ENCODE data around the gene RBM20. TPM values are rescaled to one million over a fixed set of nuclear protein-coding genes. Genes with fewer than 3 reads are reported as not detected.

Gene RBM20
- polyA plus RNA-seq, 1 donor (not counting 4 experiments of a cell fraction or from before 2014, with no cell fraction given): 0.01 TPM

DNA sequence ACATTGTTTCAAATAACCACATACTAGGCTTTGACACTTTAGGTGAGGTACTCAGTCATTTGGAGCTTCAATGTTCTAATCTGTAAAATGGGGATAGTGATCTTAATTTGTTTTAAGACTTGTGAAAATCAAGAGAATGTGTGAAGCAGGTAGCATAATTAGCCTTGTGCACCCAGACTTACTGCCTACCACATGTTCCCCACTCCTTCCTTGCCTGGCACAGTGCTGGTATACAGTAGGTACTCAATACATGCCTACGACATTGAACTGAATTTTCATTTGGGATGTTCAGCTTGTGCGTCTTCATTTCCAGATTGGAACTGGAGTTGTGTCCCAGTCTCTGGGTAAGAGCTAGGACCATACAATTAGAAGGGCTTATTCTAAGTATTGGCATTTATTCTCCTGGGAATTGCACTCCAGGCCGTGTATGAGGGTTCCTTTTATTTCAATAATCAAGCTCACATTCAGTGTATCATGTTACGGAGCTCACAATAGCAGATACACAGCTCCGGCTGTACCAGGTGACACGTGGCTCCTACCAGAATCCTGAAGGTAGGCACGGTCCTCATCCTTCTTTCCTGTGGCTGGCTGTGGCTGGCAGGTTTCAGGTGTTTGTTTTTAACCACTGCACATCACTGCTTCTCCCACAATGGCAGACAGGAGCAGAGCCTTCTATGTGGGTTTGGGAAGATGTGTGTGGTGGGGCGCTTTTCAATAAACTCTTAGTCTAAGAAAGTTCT lies 118.1 kb downstream of the RBM20 start:
- Histone ChIP-seq H3K79me2 (ENCODE audit: control insufficient read depth, insufficient read depth, low read length) (no peaks in the 10 kb centered on the region), H3K9me1 (ENCODE audit: control insufficient read depth, extremely low read depth, insufficient read depth, low read length) (no peaks in the 10 kb centered on the region), H3K27ac (ENCODE audit: control insufficient read depth, insufficient read depth, low read length) (no peak overlapping the region), H3K9me3 (ENCODE audit: control insufficient read depth, low read depth, low read length) (no peaks in the 10 kb centered on the region), H3K4me3 (ENCODE audit: control insufficient read depth in 2 of 3, extremely low read depth in 1 of 3, insufficient read depth in 2 of 3, low read depth in 1 of 3, low read length in 3 of 3) (no peak overlapping the region), H3K4me2 (ENCODE audit: control insufficient read depth, extremely low read depth, insufficient read depth, low read depth, low read length) (no peak overlapping the region), H4K20me1 (ENCODE audit: control insufficient read depth, extremely low read depth, insufficient read depth, low read length) (no peaks in the 10 kb centered on the region), H2AFZ (ENCODE audit: control insufficient read depth, low read length) (no peak overlapping the region), H3K9ac (ENCODE audit: control insufficient read depth, extremely low read depth, insufficient read depth, low read length) (no peak overlapping the region), H3K36me3 (ENCODE audit: control insufficient read depth in 2 of 2, extremely low read depth in 1 of 2, insufficient read depth in 2 of 2, low read length in 2 of 2) (no peaks in the 10 kb centered on the region), H3K4me1 (ENCODE audit: control insufficient read depth, extremely low read depth, insufficient read depth, low read length) (peaks cover 13% of the 10 kb centered on the region), H3K27me3 (ENCODE audit: control insufficient read depth, extremely low read depth, insufficient read depth, low read length) (no peaks in the 10 kb centered on the region)
- no peak for FAIRE-seq
- no peak for DNase-seq (ENCODE audit: low read depth, low spot score)
- TF ChIP-seq, protein P1, sequence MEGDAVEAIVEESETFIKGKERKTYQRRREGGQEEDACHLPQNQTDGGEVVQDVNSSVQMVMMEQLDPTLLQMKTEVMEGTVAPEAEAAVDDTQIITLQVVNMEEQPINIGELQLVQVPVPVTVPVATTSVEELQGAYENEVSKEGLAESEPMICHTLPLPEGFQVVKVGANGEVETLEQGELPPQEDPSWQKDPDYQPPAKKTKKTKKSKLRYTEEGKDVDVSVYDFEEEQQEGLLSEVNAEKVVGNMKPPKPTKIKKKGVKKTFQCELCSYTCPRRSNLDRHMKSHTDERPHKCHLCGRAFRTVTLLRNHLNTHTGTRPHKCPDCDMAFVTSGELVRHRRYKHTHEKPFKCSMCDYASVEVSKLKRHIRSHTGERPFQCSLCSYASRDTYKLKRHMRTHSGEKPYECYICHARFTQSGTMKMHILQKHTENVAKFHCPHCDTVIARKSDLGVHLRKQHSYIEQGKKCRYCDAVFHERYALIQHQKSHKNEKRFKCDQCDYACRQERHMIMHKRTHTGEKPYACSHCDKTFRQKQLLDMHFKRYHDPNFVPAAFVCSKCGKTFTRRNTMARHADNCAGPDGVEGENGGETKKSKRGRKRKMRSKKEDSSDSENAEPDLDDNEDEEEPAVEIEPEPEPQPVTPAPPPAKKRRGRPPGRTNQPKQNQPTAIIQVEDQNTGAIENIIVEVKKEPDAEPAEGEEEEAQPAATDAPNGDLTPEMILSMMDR (optimal IDR thresholded peaks at IDR 0.05 in 1 of 3, IDR thresholded peaks at IDR 0.05 in 1 of 3, conservative IDR thresholded peaks at IDR 0.05 in 1 of 3; ENCODE audit: extremely low read depth in 1 of 3, insufficient read depth in 2 of 3, low read length in 3 of 3): no peak
- no peak for TF ChIP-seq EZH2 (IDR thresholded peaks at IDR 0.05; ENCODE audit: low read length)
- dilution Hi-C loops (cut with MboI; ENCODE audit: extremely low pct_ligation_motif_present, low sequenced_read_pairs): no loop called here

DNA sequence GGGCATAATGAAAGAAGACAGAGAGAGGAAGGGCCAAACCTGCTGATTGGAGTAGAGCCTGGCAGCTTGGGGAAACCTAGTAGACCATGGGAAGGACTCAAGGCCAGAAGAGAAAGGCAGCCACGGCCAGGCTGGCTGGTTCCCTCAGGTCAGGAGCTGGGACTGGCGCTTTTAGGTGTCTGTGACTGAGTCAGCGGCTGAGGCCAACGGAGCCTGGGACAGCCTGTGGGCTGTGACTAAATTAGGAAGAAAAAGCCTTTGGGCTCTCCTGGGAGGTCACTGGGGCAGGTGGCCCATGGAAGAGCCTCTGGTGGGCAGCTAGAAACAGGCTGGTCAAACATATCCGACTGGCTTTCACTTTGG lies 118.7 kb downstream of the RBM20 start:
- dilution Hi-C loops (cut with MboI; ENCODE audit: extremely low pct_ligation_motif_present, low sequenced_read_pairs): no loop called here

More for the DNA sequence above, 118.7 kb downstream of the RBM20 start:
- H3K9ac ChIP-seq (ENCODE audit: control insufficient read depth, extremely low read depth, insufficient read depth, low read length): no peak overlapping the region
- no peak overlapping the region for H3K27ac ChIP-seq (ENCODE audit: control insufficient read depth, insufficient read depth, low read length)
- no peak overlapping the region for H3K4me3 ChIP-seq (ENCODE audit: control insufficient read depth in 2 of 3, extremely low read depth in 1 of 3, insufficient read depth in 2 of 3, low read depth in 1 of 3, low read length in 3 of 3)
- peaks cover 13% of the 10 kb centered on the region for H3K4me1 ChIP-seq (ENCODE audit: control insufficient read depth, extremely low read depth, insufficient read depth, low read length)
- no peak overlapping the region for H3K4me2 ChIP-seq (ENCODE audit: control insufficient read depth, extremely low read depth, insufficient read depth, low read depth, low read length)
- no peaks in the 10 kb centered on the region for H3K36me3 ChIP-seq (ENCODE audit: control insufficient read depth in 2 of 2, extremely low read depth in 1 of 2, insufficient read depth in 2 of 2, low read length in 2 of 2)
- no peaks in the 10 kb centered on the region for H3K79me2 ChIP-seq (ENCODE audit: control insufficient read depth, insufficient read depth, low read length)
- H4K20me1 ChIP-seq (ENCODE audit: control insufficient read depth, extremely low read depth, insufficient read depth, low read length): no peaks in the 10 kb centered on the region
- FAIRE-seq: no peak
- no peak for DNase-seq (ENCODE audit: low read depth, low spot score)
- TF ChIP-seq EZH2 (IDR thresholded peaks at IDR 0.05; ENCODE audit: low read length): no peak
- TF ChIP-seq, protein P1 (optimal IDR thresholded peaks at IDR 0.05 in 1 of 3, IDR thresholded peaks at IDR 0.05 in 1 of 3, conservative IDR thresholded peaks at IDR 0.05 in 1 of 3; ENCODE audit: extremely low read depth in 1 of 3, insufficient read depth in 2 of 3, low read length in 3 of 3): no peak
- no peak overlapping the region for H2AFZ ChIP-seq (ENCODE audit: control insufficient read depth, low read length)
- no peaks in the 10 kb centered on the region for H3K27me3 ChIP-seq (ENCODE audit: control insufficient read depth, extremely low read depth, insufficient read depth, low read length)
- no peaks in the 10 kb centered on the region for H3K9me3 ChIP-seq (ENCODE audit: control insufficient read depth, low read depth, low read length)
- H3K9me1 ChIP-seq (ENCODE audit: control insufficient read depth, extremely low read depth, insufficient read depth, low read length): no peaks in the 10 kb centered on the region

Data from keratinocyte (primary cell).